Measurements from ENCODE around the gene RAB3IP. TPM values are rescaled to one million over a fixed set of nuclear protein-coding genes. Genes with fewer than 3 reads are reported as not detected.
"Not testable (repeated sequence)": the region's sequence is repeated elsewhere in the genome, so short reads cannot be mapped to it uniquely, and the experiment has no call there.

RAB3IP gene
- total RNA-seq, 1 donor from 2014 or later = 18.2 TPM

GRCh38 chr12:69766260-69766659 is 27.6 kb downstream of the RAB3IP start:
- no peaks in the 10 kb centered on the region for H3K27me3 Mint-ChIP-seq (ENCODE audit: unreplicated experiment)
- H3K4me1 Mint-ChIP-seq (ENCODE audit: low read depth, unreplicated experiment) = no peaks in the 10 kb centered on the region
- H3K4me3 Mint-ChIP-seq (ENCODE audit: unreplicated experiment) = no peak overlapping the region
- DNase-seq = no peak
- peaks cover 45% of the 10 kb centered on the region for H3K36me3 Mint-ChIP-seq (ENCODE audit: unreplicated experiment)
- TF ChIP-seq CTCF (IDR thresholded peaks at IDR 0.05; ENCODE audit: partially characterized antibody, unreplicated experiment) = no peak
- H3K27ac Mint-ChIP-seq (ENCODE audit: unreplicated experiment) = no peak overlapping the region
- H3K9me3 Mint-ChIP-seq (ENCODE audit: unreplicated experiment) = peaks cover 9% of the 10 kb centered on the region

- Mint-ChIP-seq H3K27ac (ENCODE audit: unreplicated experiment) (no peak overlapping the region), H3K9me3 (ENCODE audit: unreplicated experiment) (no peaks in the 10 kb centered on the region), H3K36me3 (ENCODE audit: unreplicated experiment) (peaks cover 6% of the 10 kb centered on the region), H3K4me3 (ENCODE audit: unreplicated experiment) (no peak overlapping the region), H3K27me3 (ENCODE audit: unreplicated experiment) (no peaks in the 10 kb centered on the region), H3K4me1 (ENCODE audit: low read depth, unreplicated experiment) (no peaks in the 10 kb centered on the region)
- peak; percentile 69 for DNase-seq
- TF ChIP-seq CTCF (IDR thresholded peaks at IDR 0.05; ENCODE audit: partially characterized antibody, unreplicated experiment) = peak; percentile 39
Observed at GRCh38 chr12:69779928-69780327, 41.3 kb downstream of the RAB3IP start.

GRCh38 chr12:69783365-69783764 is 44.7 kb downstream of the RAB3IP start:
- H3K9me3 Mint-ChIP-seq (ENCODE audit: unreplicated experiment) = no peaks in the 10 kb centered on the region
- no peak for TF ChIP-seq CTCF (IDR thresholded peaks at IDR 0.05; ENCODE audit: partially characterized antibody, unreplicated experiment)
- no peaks in the 10 kb centered on the region for H3K4me1 Mint-ChIP-seq (ENCODE audit: low read depth, unreplicated experiment)
- H3K27me3 Mint-ChIP-seq (ENCODE audit: unreplicated experiment) = no peaks in the 10 kb centered on the region
- H3K4me3 Mint-ChIP-seq (ENCODE audit: unreplicated experiment) = no peak overlapping the region
- H3K36me3 Mint-ChIP-seq (ENCODE audit: unreplicated experiment) = peaks cover 6% of the 10 kb centered on the region
- no peak for DNase-seq
- no peak overlapping the region for H3K27ac Mint-ChIP-seq (ENCODE audit: unreplicated experiment)

- no peak overlapping the region for H3K27ac Mint-ChIP-seq (ENCODE audit: unreplicated experiment)
- peaks cover 2% of the 10 kb centered on the region for H3K27me3 Mint-ChIP-seq (ENCODE audit: unreplicated experiment)
Observed at GRCh38 chr12:69789351-69789750, 50.7 kb downstream of the RAB3IP start.

GRCh38 chr12:69792533-69792932 is 53.9 kb downstream of the RAB3IP start:
- Mint-ChIP-seq H3K36me3 (ENCODE audit: unreplicated experiment) (peaks cover 16% of the 10 kb centered on the region), H3K9me3 (ENCODE audit: unreplicated experiment) (no peaks in the 10 kb centered on the region), H3K4me1 (ENCODE audit: low read depth, unreplicated experiment) (no peaks in the 10 kb centered on the region), H3K27me3 (ENCODE audit: unreplicated experiment) (peaks cover 2% of the 10 kb centered on the region), H3K4me3 (ENCODE audit: unreplicated experiment) (no peak overlapping the region), H3K27ac (ENCODE audit: unreplicated experiment) (no peak overlapping the region)
- TF ChIP-seq CTCF (IDR thresholded peaks at IDR 0.05; ENCODE audit: partially characterized antibody, unreplicated experiment) = no peak
- no peak for DNase-seq

More at GRCh38 chr12:69789351-69789750, 50.7 kb downstream of the RAB3IP start:
- H3K9me3 Mint-ChIP-seq (ENCODE audit: unreplicated experiment) = no peaks in the 10 kb centered on the region
- DNase-seq = no peak
- H3K4me1 Mint-ChIP-seq (ENCODE audit: low read depth, unreplicated experiment) = no peaks in the 10 kb centered on the region
- no peak overlapping the region for H3K4me3 Mint-ChIP-seq (ENCODE audit: unreplicated experiment)
- peaks cover 16% of the 10 kb centered on the region for H3K36me3 Mint-ChIP-seq (ENCODE audit: unreplicated experiment)
- TF ChIP-seq CTCF (IDR thresholded peaks at IDR 0.05; ENCODE audit: partially characterized antibody, unreplicated experiment) = no peak

- DNase-seq; H3K27ac Mint-ChIP-seq (ENCODE audit: unreplicated experiment); H3K27me3 Mint-ChIP-seq (ENCODE audit: unreplicated experiment); H3K4me3 Mint-ChIP-seq (ENCODE audit: unreplicated experiment); H3K4me1 Mint-ChIP-seq (ENCODE audit: low read depth, unreplicated experiment): not testable (repeated sequence)
- H3K36me3 Mint-ChIP-seq (ENCODE audit: unreplicated experiment) = peaks cover 33% of the 10 kb centered on the region
- H3K9me3 Mint-ChIP-seq (ENCODE audit: unreplicated experiment) = peaks cover 21% of the 10 kb centered on the region
Observed at GRCh38 chr12:69807101-69807897, 68.6 kb downstream of the RAB3IP start.
